Liver (tissue), 9 donors: Measurements from ENCODE around the gene CCDC186. TPM values are rescaled to one million over a fixed set of nuclear protein-coding genes. Genes with fewer than 3 reads are reported as not detected.

ENCODE experiments used
- DNase-seq: peaks from one replicate; pipeline ENCODE4 v3.0.0-alpha.2; 2017; ENCODE audit warnings: low spot score
- H3K27ac ChIP-seq, 2 donors: one replicate each; pipeline ENCODE4 v1.7.0; 2013; ENCODE audit warnings: inconsistent platforms in 2 of 2, low read length in 2 of 2, control low read depth in 1 of 2, low read depth in 1 of 2, mild to moderate bottlenecking in 1 of 2
- H3K27me3 ChIP-seq, 4 donors: one replicate each; pipeline versions ENCODE4 v1.6.1 to v1.7.0; 2013; ENCODE audit warnings: low read length in 3 of 4, inconsistent platforms in 1 of 4, mild to moderate bottlenecking in 1 of 4, moderate library complexity in 1 of 4; ENCODE audit not compliant: control insufficient read depth in 4 of 4, insufficient read depth in 4 of 4
- H3K36me3 ChIP-seq, 4 donors: one replicate each; pipeline versions ENCODE4 v1.6.1 to v1.7.0; 2013; ENCODE audit warnings: low read length in 3 of 4, mild to moderate bottlenecking in 3 of 4, low read depth in 1 of 4, moderate library complexity in 1 of 4; ENCODE audit not compliant: control insufficient read depth in 4 of 4, insufficient read depth in 3 of 4
- H3K4me1 ChIP-seq, 4 donors: one replicate each; pipeline versions ENCODE4 v1.6.1 to v1.7.0; 2013; ENCODE audit warnings: low read length in 3 of 4, mild to moderate bottlenecking in 3 of 4, moderate library complexity in 1 of 4; ENCODE audit not compliant: control insufficient read depth in 4 of 4, insufficient read depth in 4 of 4
- H3K4me3 ChIP-seq, 3 donors: one replicate each; pipeline versions ENCODE4 v1.6.1 to v1.7.0; 2013; ENCODE audit warnings: low read length in 3 of 3, control low read depth in 1 of 3, low read depth in 1 of 3, mild to moderate bottlenecking in 1 of 3
- H3K9ac ChIP-seq, 2 donors: one replicate each; pipeline ENCODE4 v1.7.0; 2013; ENCODE audit warnings: low read length in 2 of 2, mild to moderate bottlenecking in 2 of 2, moderate library complexity in 2 of 2, control low read depth in 1 of 2, low read depth in 1 of 2
- H3K9me3 ChIP-seq, 4 donors: one replicate each; pipeline versions ENCODE4 v1.6.1 to v1.7.0; 2013; ENCODE audit warnings: low read length in 3 of 4; ENCODE audit not compliant: control insufficient read depth in 4 of 4
- ATF3 ChIP-seq: IDR thresholded peaks from 2 replicates; pipeline ENCODE4 v1.6.1; 2016; ENCODE audit warnings: antibody characterized with exemption
- CTCF ChIP-seq: fragments of 150-350 bp; IDR thresholded peaks from 2 replicates; pipeline ENCODE4 v1.5.1; 2017; ENCODE audit warnings: improper control_type of control experiment, low read depth, low read length; ENCODE audit not compliant: missing input control
- EGR1 ChIP-seq, 2 donors: IDR thresholded peaks; 2 replicates each; pipeline ENCODE4 v1.6.1; 2016 to 2018; ENCODE audit warnings: antibody characterized with exemption in 2 of 2, low read depth in 2 of 2
- FOXA1 ChIP-seq: IDR thresholded peaks from 2 replicates; pipeline ENCODE4 v1.6.1; 2016; ENCODE audit warnings: antibody characterized with exemption
- FOXA2 ChIP-seq: IDR thresholded peaks from 2 replicates; pipeline ENCODE4 v1.6.1; 2016; ENCODE audit warnings: antibody characterized with exemption
- GABPA ChIP-seq, 2 donors: IDR thresholded peaks in 1 of 2; conservative IDR thresholded peaks in 1 of 2; 2 replicates each; pipeline ENCODE4 v1.6.1; 2016; ENCODE audit warnings: antibody characterized with exemption in 2 of 2, mild to moderate bottlenecking in 1 of 2, moderate library complexity in 1 of 2
- HNF4A ChIP-seq, 2 donors: conservative IDR thresholded peaks; 2 replicates each; pipeline ENCODE4 v1.6.1; 2016; ENCODE audit warnings: antibody characterized with exemption in 2 of 2, mild to moderate bottlenecking in 2 of 2
- HNF4G ChIP-seq: IDR thresholded peaks from 2 replicates; pipeline ENCODE4 v1.6.1; 2016; ENCODE audit warnings: antibody characterized with exemption
- JUND ChIP-seq, 2 donors: IDR thresholded peaks; 2 replicates each; pipeline ENCODE4 v1.6.1; 2016; ENCODE audit warnings: antibody characterized with exemption in 2 of 2
- MAX ChIP-seq: IDR thresholded peaks from 2 replicates; pipeline ENCODE4 v1.6.1; 2016; ENCODE audit warnings: antibody characterized with exemption
- NR2F2 ChIP-seq: IDR thresholded peaks from 2 replicates; pipeline ENCODE4 v1.6.1; 2016; ENCODE audit warnings: antibody characterized with exemption
- RAD21 ChIP-seq, 2 donors: IDR thresholded peaks; 2 replicates each; pipeline ENCODE4 v1.6.1; 2016; ENCODE audit warnings: antibody characterized with exemption in 2 of 2, mild to moderate bottlenecking in 2 of 2
- REST ChIP-seq: IDR thresholded peaks from 2 replicates; pipeline ENCODE4 v1.6.1; 2016; ENCODE audit warnings: antibody characterized with exemption, mild to moderate bottlenecking
- RXRA ChIP-seq, 2 donors: IDR thresholded peaks; 2 replicates each; pipeline ENCODE4 v1.6.1; 2017 to 2018; ENCODE audit warnings: antibody characterized with exemption in 2 of 2, mild to moderate bottlenecking in 1 of 2
- SP1 ChIP-seq: IDR thresholded peaks from 2 replicates; pipeline ENCODE4 v1.6.1; 2018; ENCODE audit warnings: antibody characterized with exemption, mild to moderate bottlenecking
- TAF1 ChIP-seq: conservative IDR thresholded peaks from 2 replicates; pipeline ENCODE4 v1.6.1; 2016; ENCODE audit warnings: antibody characterized with exemption, mild to moderate bottlenecking
- YY1 ChIP-seq: IDR thresholded peaks from 2 replicates; pipeline ENCODE4 v1.6.1; 2016; ENCODE audit warnings: antibody characterized with exemption, mild to moderate bottlenecking
- ZBTB33 ChIP-seq: IDR thresholded peaks from 2 replicates; pipeline ENCODE4 v1.6.1; 2016; ENCODE audit warnings: antibody characterized with exemption
- WGBS: extraction: QIAGEN DNeasy Blood & Tissue Kit; methylation state at CpG from one replicate; pipeline ENCODE4 v1.1.7; 2013; 5-methylcytosine and 5-hydroxymethylcytosine counted together
- polyA plus RNA-seq, 2 donors: library from polyadenylated mRNA; stranded (reverse) in 1 of 2; unstranded in 1 of 2; fragments of 200-250 nt in 1 of 2; fragments of >200 nt in 1 of 2; fragmentation: Nextera tagmentation in 1 of 2; extraction: Ambion mirVana in 1 of 2; gene quantifications; one replicate each; pipeline versions ENCODE4 v1.2.1 to v1.2.3, GENCODE V29; 2013 to 2015
- total RNA-seq, 2 donors: library from RNA; depleted of rRNA; stranded (reverse); fragments of >200 nt; gene quantifications; one replicate each; pipeline ENCODE4 v1.2.3, GENCODE V29; 2014
- donor health status: healthy.
- donor health status: healthy.
- donor health status: healthy.
- donor health status: healthy.
- donor health status: healthy.

The CCDC186 gene
- 10 to 100 TPM in 1 of 2 donors, 1 to 10 TPM in 1; 7.5 to 11.6 TPM for total RNA-seq
- 1 to 10 TPM; 1.9 to 4.7 TPM for polyA plus RNA-seq

GRCh38 chr10:114173921-114174694, at the start of gene CCDC186:
Gene CCDC186, minus strand, starts transcription at chr10:114174203. Its CDS starts 10,935 bp downstream, at chr10:114163268.
- peak; percentile 94 for DNase-seq
- H3K4me1 ChIP-seq: peaks cover 0 to 16% (median 8%) of the 10 kb centered on the region in 4 donors
- TF ChIP-seq TAF1: no peak
- TF ChIP-seq FOXA1: no peak
- TF ChIP-seq RXRA (IDR thresholded peaks at IDR 0.05): no peak
- TF ChIP-seq ZBTB33: no peak
- peak in 1 of 2 donors; percentile 32 for TF ChIP-seq HNF4A (conservative IDR thresholded peaks at IDR 0.05)
- peak in 1 of 2 donors; percentile 7 for TF ChIP-seq JUND (IDR thresholded peaks at IDR 0.05)
- no peak for TF ChIP-seq REST
- peak; percentile 68 for TF ChIP-seq SP1
- peak; percentile 61 to 75 for TF ChIP-seq EGR1 (IDR thresholded peaks at IDR 0.05; ENCODE audit: low read depth in 2 of 2)
- no peak for TF ChIP-seq ATF3
- TF ChIP-seq HNF4G: peak; percentile 9
- no peak for TF ChIP-seq CTCF
- TF ChIP-seq YY1: peak; percentile 99
- peak; percentile 22 for TF ChIP-seq NR2F2
- TF ChIP-seq FOXA2: no peak
- no peak for TF ChIP-seq RAD21 (IDR thresholded peaks at IDR 0.05)
- no peak for TF ChIP-seq GABPA (IDR thresholded peaks at IDR 0.05 in 1 of 2, conservative IDR thresholded peaks at IDR 0.05 in 1 of 2)
- no peak for TF ChIP-seq MAX
- H3K4me3 ChIP-seq: peak within 1 kb of the TSS; percentile 77 to 89 (median 82)
- no peaks in the 10 kb centered on the region for H3K9me3 ChIP-seq
- H3K9ac ChIP-seq: peak within 1 kb of the TSS; percentile 77 to 88
- H3K36me3 ChIP-seq: no peaks in the 10 kb centered on the region
- under 1% methylated on average over 49 of the region's 49 CpGs for WGBS
- H3K27ac ChIP-seq: peak within 1 kb of the TSS; percentile 90
- H3K27me3 ChIP-seq: no peaks in the 10 kb centered on the region
